A549 (cell line): ENCODE data around the gene MPPE1. TPM values are rescaled to one million over a fixed set of nuclear protein-coding genes. Genes with fewer than 3 reads are reported as not detected.

Experiments used
- ATAC-seq, 2 experiments: fragments of 200-7000 bp in 1 of 2; fragments of >200 bp in 1 of 2; cut with Nextera tagmentation in 1 of 2; cut with Tn5 transposase in 1 of 2; 3 replicates each; pipeline versions ENCODE4 v1.8.0 to v1.9.1; 2018 to 2020; ENCODE audit warnings: mild to moderate bottlenecking in 1 of 2, moderate library complexity in 1 of 2
- CTCF ChIA-PET: fragments of 300-600 bp; sonication (Branson Sonifier 250); formaldehyde crosslinking; extraction: SDS; loops from one replicate; lab custom pipeline; 2021; ENCODE audit warnings: antibody characterized with exemption, inconsistent platforms; lab: Yijun Ruan, JAX
- POLR2A ChIA-PET: fragments of 350-600 bp; formaldehyde crosslinking; extraction: SDS; loops from one replicate; lab custom pipeline; 2021; ENCODE audit warnings: antibody characterized with exemption, inconsistent platforms; lab: Yijun Ruan, JAX
- DNase-seq, 2 experiments: peaks; one replicate each; pipeline versions ENCODE4 v3.0.0 to v3.0.0-alpha.2; 2011 to 2016; ENCODE audit warnings: low read depth in 1 of 2, low spot score in 1 of 2
- FAIRE-seq: peaks from 2 replicates; lab custom pipeline; 2011; peaks lifted over from hg19 to GRCh38; lab: Jason Lieb, UNC
- H3K27ac ChIP-seq, 2 experiments: fragments of >200 bp; sonication (Bioruptor Twin); formaldehyde crosslinking; 3 replicates each; pipeline ENCODE4 v1.5.1; 2016 to 2017
- H3K4me1 ChIP-seq: fragments of >200 bp; sonication (Bioruptor Twin); formaldehyde crosslinking; 3 replicates; pipeline ENCODE4 v1.6.1; 2016
- H3K4me2 ChIP-seq: fragments of >200 bp; sonication (Bioruptor Twin); formaldehyde crosslinking; 3 replicates; pipeline ENCODE4 v1.6.1; 2016
- H3K4me3 ChIP-seq: fragments of >200 bp; sonication (Bioruptor Twin); formaldehyde crosslinking; 3 replicates; pipeline ENCODE4 v1.5.1; 2016
- H3K9me3 ChIP-seq: fragments of >200 bp; sonication (Bioruptor Twin); formaldehyde crosslinking; 3 replicates; pipeline ENCODE4 v1.6.1; 2016
- BHLHE40 ChIP-seq: IDR thresholded peaks from 2 replicates; pipeline ENCODE4 v1.6.1; 2012; ENCODE audit warnings: low read depth, low read length, inconsistent platforms
- CEBPB ChIP-seq, 2 experiments: fragments of >200 bp in 1 of 2; sonication (Bioruptor Twin) in 1 of 2; formaldehyde crosslinking in 1 of 2; IDR thresholded peaks; 2 replicates each; pipeline ENCODE4 v1.6.1; 2012 to 2016
- CHD2 ChIP-seq: fragments of 150-350 bp; IDR thresholded peaks from 2 replicates; pipeline ENCODE4 v1.6.1; 2014; ENCODE audit warnings: low read length; ENCODE audit not compliant: partially characterized antibody
- CHD4 ChIP-seq: fragments of 200-600 bp; sonication (generic); IDR thresholded peaks from 2 replicates; pipeline ENCODE4 v1.6.1; 2016; ENCODE audit warnings: antibody characterized with exemption, mild to moderate bottlenecking, borderline replicate concordance
- CTCF ChIP-seq: fragments of >200 bp; sonication (Bioruptor Twin); formaldehyde crosslinking; IDR thresholded peaks from 3 replicates; pipeline ENCODE4 v1.5.1; 2016
- EHF ChIP-seq: fragments of 250-450 bp; sonication (Bioruptor Pico); IDR thresholded peaks from 2 replicates; pipeline ENCODE4 v1.5.0; 2020; ENCODE audit warnings: mild to moderate bottlenecking
- EHMT2 ChIP-seq: fragments of 200-600 bp; sonication (generic); IDR thresholded peaks from 2 replicates; pipeline ENCODE4 v1.6.1; 2016; ENCODE audit warnings: antibody characterized with exemption, low read depth, mild to moderate bottlenecking, moderate library complexity
- EP300 ChIP-seq, 2 experiments: fragments of >200 bp; sonication (Bioruptor Twin); formaldehyde crosslinking; IDR thresholded peaks; 2 replicates in 1 of 2; 3 replicates in 1 of 2; pipeline ENCODE4 v1.6.1; 2016 to 2017
- ESRRA ChIP-seq: fragments of 150-350 bp; IDR thresholded peaks from 2 replicates; pipeline ENCODE4 v1.6.1; 2014; ENCODE audit warnings: mild to moderate bottlenecking, low read length, borderline replicate concordance
- FOSB ChIP-seq: fragments of 250-450 bp; sonication (Bioruptor Pico); IDR thresholded peaks from 2 replicates; pipeline ENCODE4 v1.5.0; 2020; ENCODE audit warnings: mild to moderate bottlenecking, moderate library complexity
- FOSL2 ChIP-seq, 2 experiments: fragments of 450-650 bp in 1 of 2; fragments of >200 bp in 1 of 2; sonication (Bioruptor Twin) in 1 of 2; formaldehyde crosslinking; IDR thresholded peaks; 2 replicates each; pipeline versions ENCODE4 v1.5.0 to v1.6.1; 2016 to 2020; ENCODE audit warnings: mild to moderate bottlenecking in 1 of 2, moderate library complexity in 1 of 2
- HES2 ChIP-seq: fragments of >200 bp; sonication (Bioruptor Twin); formaldehyde crosslinking; IDR thresholded peaks from 2 replicates; pipeline ENCODE4 v1.6.1; 2016
- HEYL ChIP-seq: fragments of 250-450 bp; sonication (Bioruptor Pico); IDR thresholded peaks from 2 replicates; pipeline ENCODE4 v1.8.0; 2021; ENCODE audit warnings: mild to moderate bottlenecking, moderate library complexity
- HMGXB4 ChIP-seq: fragments of 250-450 bp; sonication (Bioruptor Pico); IDR thresholded peaks from 2 replicates; pipeline ENCODE4 v1.5.0; 2021; ENCODE audit warnings: mild to moderate bottlenecking, moderate library complexity, borderline replicate concordance
- HOXA7 ChIP-seq: fragments of 250-450 bp; sonication (Bioruptor Pico); IDR thresholded peaks from 2 replicates; pipeline ENCODE4 v1.5.0; 2020; ENCODE audit warnings: mild to moderate bottlenecking, moderate library complexity
- HOXB13 ChIP-seq: fragments of 250-450 bp; sonication (Bioruptor Pico); IDR thresholded peaks from 2 replicates; pipeline ENCODE4 v1.5.0; 2020; ENCODE audit warnings: low read depth, mild to moderate bottlenecking, moderate library complexity
- JUN ChIP-seq, 2 experiments: fragments of >200 bp; sonication (Bioruptor Twin); formaldehyde crosslinking; IDR thresholded peaks; 2 replicates in 1 of 2; 3 replicates in 1 of 2; pipeline ENCODE4 v1.6.1; 2016 to 2017
- JUNB ChIP-seq: fragments of >200 bp; sonication (Bioruptor Twin); formaldehyde crosslinking; IDR thresholded peaks from 2 replicates; pipeline ENCODE4 v1.6.1; 2016
- KDM5A ChIP-seq: fragments of 200-600 bp; sonication (generic); IDR thresholded peaks from 2 replicates; pipeline ENCODE4 v1.6.1; 2016; ENCODE audit warnings: antibody characterized with exemption, mild to moderate bottlenecking
- MAX ChIP-seq: IDR thresholded peaks from 2 replicates; pipeline ENCODE4 v1.6.1; 2012
- NFE2L2 ChIP-seq: fragments of 150-350 bp; conservative IDR thresholded peaks from 2 replicates; pipeline ENCODE4 v1.6.1; 2014; ENCODE audit warnings: low read length
- NPAS2 ChIP-seq: fragments of 250-450 bp; sonication (Bioruptor Pico); IDR thresholded peaks from 2 replicates; pipeline ENCODE4 v1.8.0; 2022; ENCODE audit warnings: mild to moderate bottlenecking, moderate library complexity, borderline replicate concordance
- NR3C1 ChIP-seq: fragments of >200 bp; sonication (Bioruptor Twin); formaldehyde crosslinking; IDR thresholded peaks from 3 replicates; pipeline ENCODE4 v1.6.1; 2017
- PBX3 ChIP-seq: IDR thresholded peaks from 2 replicates; pipeline ENCODE4 v1.6.1; 2012
- POLR2A ChIP-seq: IDR thresholded peaks from 2 replicates; pipeline ENCODE4 v1.6.1; 2012; ENCODE audit warnings: mild to moderate bottlenecking, low read length
- POLR2AphosphoS2 ChIP-seq: conservative IDR thresholded peaks from 2 replicates; pipeline ENCODE4 v1.6.1; 2012; ENCODE audit warnings: low read length, improper control_type of control experiment, inconsistent platforms
- RCOR1 ChIP-seq: fragments of 150-350 bp; IDR thresholded peaks from 2 replicates; pipeline ENCODE4 v1.6.1; 2014; ENCODE audit warnings: antibody characterized with exemption, low read length, low read depth
- SREBF2 ChIP-seq: fragments of 450-650 bp; IDR thresholded peaks from 2 replicates; pipeline ENCODE4 v1.6.1; 2014; ENCODE audit warnings: mild to moderate bottlenecking, moderate library complexity
- TFCP2L1 ChIP-seq: fragments of 250-450 bp; sonication (Bioruptor Pico); IDR thresholded peaks from 2 replicates; pipeline ENCODE4 v1.5.0; 2021; ENCODE audit warnings: mild to moderate bottlenecking
- TP53 ChIP-seq: fragments of 250-450 bp; sonication (Bioruptor Pico); IDR thresholded peaks from 2 replicates; pipeline ENCODE4 v1.5.0; 2021; ENCODE audit warnings: mild to moderate bottlenecking, moderate library complexity
- ZC3H11A ChIP-seq: fragments of 450-650 bp; IDR thresholded peaks from 2 replicates; pipeline ENCODE4 v1.6.1; 2014; ENCODE audit warnings: antibody characterized with exemption, mild to moderate bottlenecking
- ZFP36 ChIP-seq: fragments of 450-650 bp; IDR thresholded peaks from 2 replicates; pipeline ENCODE4 v1.6.1; 2014; ENCODE audit warnings: borderline replicate concordance; ENCODE audit not compliant: partially characterized antibody
- ZNF302 ChIP-seq: fragments of 250-450 bp; sonication (Bioruptor Pico); IDR thresholded peaks from 2 replicates; pipeline ENCODE4 v1.9.0; 2021; ENCODE audit warnings: inconsistent platforms, mild to moderate bottlenecking, moderate library complexity
- ZSCAN20 ChIP-seq: fragments of 250-450 bp; sonication (Bioruptor Pico); IDR thresholded peaks from 2 replicates; pipeline ENCODE4 v1.8.0; 2022; ENCODE audit warnings: mild to moderate bottlenecking, moderate library complexity
- WGBS: methylation state at CpG from one replicate; pipeline ENCODE4 v1.1.6; 2017; ENCODE audit errors: missing lambda C conversion rate; 5-methylcytosine and 5-hydroxymethylcytosine counted together
- polyA plus RNA-seq, 4 experiments: library from polyadenylated mRNA; depleted of rRNA in 3 of 4; stranded (reverse); fragments of >200 nt; fragmentation: RNase III in 1 of 4; extraction: RNeasy Plus Mini Kit Qiagen cat#74134 plus additional on column Dnase treatment in 1 of 4; gene quantifications; 2 replicates in 3 of 4; 3 replicates in 1 of 4; pipeline ENCODE4 v1.2.3, GENCODE V29; 2011 to 2017

MPPE1 gene
- polyA plus RNA-seq, 2 of the 4 experiments (the other 2 are of a cell fraction): 20.4 to 26.4 TPM

GRCh38 chr18:11888726-11889125 lies 19.4 kb downstream of the MPPE1 start:
- Histone ChIP-seq H3K4me1 (peaks cover 18% of the 10 kb centered on the region), H3K27ac (no peak overlapping the region), H3K9me3 (no peaks in the 10 kb centered on the region), H3K4me2 (no peak overlapping the region), H3K4me3 (no peak overlapping the region)
- ChIA-PET POLR2A (no interaction called here), CTCF (interaction anchor here (0.9 to 1.8 kb wide), 5 partner anchors 10 to 156 kb away, joined by 3 to 5 read pairs (median 4); no protein-coding TSS in a partner anchor)
- FAIRE-seq (no peak), DNase-seq (no peak), ATAC-seq (no peak)
- TF ChIP-seq ZC3H11A (no peak), NFE2L2 (no peak), HOXA7 (CRISPR knock-in tag) (no peak), ESRRA (no peak), EHMT2 (no peak), SREBF2 (no peak), TP53 (no peak), NR3C1 (no peak), CHD2 (no peak), KDM5A (no peak), CEBPB (IDR thresholded peaks at IDR 0.05) (no peak)
- whole genome bisulfite sequencing: 87% methylated on average over 2 of the region's 2 CpGs

GRCh38 chr18:11887328-11888128 lies 20.6 kb downstream of the MPPE1 start:
- ATAC-seq (peak; percentile 50 to 77; a peak in 5 of 6 replicates), DNase-seq (peak; percentile 6 to 8), FAIRE-seq (no peak)
- Histone ChIP-seq H3K4me2 (peak overlapping the region; percentile 42), H3K27ac (peak overlapping the region; percentile 8 to 75; a peak in 4 of 6 replicates), H3K9me3 (no peaks in the 10 kb centered on the region), H3K4me3 (no peak overlapping the region), H3K4me1 (peaks cover 18% of the 10 kb centered on the region)
- ChIA-PET POLR2A (interaction anchor here (0.6 kb wide), 1 partner anchor 9 kb away, joined by 3 read pairs; no protein-coding TSS in a partner anchor), CTCF (interaction anchor here (0.9 to 1.6 kb wide), 4 partner anchors 108 to 155 kb away, joined by 3 to 4 read pairs (median 3); no protein-coding TSS in a partner anchor)
- WGBS: 46% methylated on average over 8 of the region's 8 CpGs
- TF ChIP-seq BHLHE40 (no peak), SREBF2 (no peak), EP300 (IDR thresholded peaks at IDR 0.05) (no peak; a peak in 1 of 5 replicates), CTCF (no peak), EHF (CRISPR knock-in tag) (no peak), RCOR1 (no peak), POLR2AphosphoS2 (no peak), FOSB (CRISPR knock-in tag) (no peak), CHD2 (no peak), POLR2A (no peak), MAX (no peak), JUN (IDR thresholded peaks at IDR 0.05) (0 out of 5 replicates have a peak, but pooled peaks of 1 of the 2 experiments have one; percentile 22), JUNB (peak; percentile 62), TP53 (no peak), HES2 (no peak), ZFP36 (no peak), HEYL (CRISPR knock-in tag) (no peak), ZNF302 (no peak), FOSL2 (IDR thresholded peaks at IDR 0.05) (no peak), FOSL2 (CRISPR knock-in tag; IDR thresholded peaks at IDR 0.05) (0 out of 2 replicates have a peak, but pooled peaks have one; percentile 6), NPAS2 (CRISPR knock-in tag) (no peak), ZSCAN20 (CRISPR knock-in tag) (no peak), HOXB13 (CRISPR knock-in tag) (no peak), TFCP2L1 (no peak), HMGXB4 (CRISPR knock-in tag) (no peak), PBX3 (no peak), CHD4 (no peak), NFE2L2 (no peak)
